Breast epithelium (tissue), 4 donors: ENCODE data around the gene CLSTN1. TPM values are rescaled to one million over a fixed set of nuclear protein-coding genes. Genes with fewer than 3 reads are reported as not detected.

ENCODE experiments used
- DNase-seq, 2 donors: peaks; one replicate each; pipeline ENCODE4 v3.0.0-alpha.2; 2019; ENCODE audit warnings: low spot score in 2 of 2
- H3K27ac ChIP-seq, 2 donors: fragments of 200-600 bp; sonication (generic) in 1 of 2; one replicate each; pipeline ENCODE4 v1.5.1; 2016 to 2019; ENCODE audit warnings: mild to moderate bottlenecking in 1 of 2
- H3K27me3 ChIP-seq, 2 donors: fragments of 200-600 bp; sonication (generic) in 1 of 2; one replicate each; pipeline versions ENCODE4 v1.5.1 to v1.6.0; 2017 to 2019; ENCODE audit warnings: control low read depth in 1 of 2, mild to moderate bottlenecking in 1 of 2
- H3K36me3 ChIP-seq: fragments of 200-600 bp; one replicate; pipeline ENCODE4 v1.5.1; 2019
- H3K4me1 ChIP-seq, 2 donors: fragments of 200-600 bp; sonication (generic); one replicate each; pipeline ENCODE4 v1.5.1; 2016 to 2019; ENCODE audit warnings: control low read depth in 1 of 2
- H3K4me3 ChIP-seq, 3 donors: fragments of 200-600 bp; sonication (generic); 1 replicate in 2 of 3; 2 replicates in 1 of 3; pipeline ENCODE4 v1.5.1; 2016 to 2019; ENCODE audit warnings: mild to moderate bottlenecking in 3 of 3, moderate library complexity in 2 of 3
- H3K9me3 ChIP-seq, 2 donors: fragments of 200-600 bp; sonication (generic) in 1 of 2; one replicate each; pipeline ENCODE4 v1.5.1; 2016 to 2019; ENCODE audit warnings: control low read depth in 1 of 2
- POLR2A ChIP-seq: fragments of 450-650 bp; IDR thresholded peaks from one replicate; pipeline ENCODE4 v1.6.1; 2016; ENCODE audit warnings: antibody characterized with exemption, mild to moderate bottlenecking, moderate library complexity
- POLR2AphosphoS5 ChIP-seq, 3 donors: sonication (generic); formaldehyde crosslinking; IDR thresholded peaks; one replicate each; pipeline ENCODE4 v1.6.1; 2017; ENCODE audit warnings: antibody characterized with exemption in 3 of 3
- intact Hi-C: fragments of 100-400 bp; cut with DNase I; formaldehyde crosslinking; loops from one replicate; pipeline ENCODE4 v1.15.1; 2023; ENCODE audit warnings: low total_unique reads
- total RNA-seq, 3 donors: library from RNA; depleted of rRNA; stranded (reverse); fragments of >200 nt; gene quantifications; one replicate each; pipeline ENCODE4 v1.1.0, GENCODE V29; 2016
- TF ChIP-seq, protein P1 (sequence below), 3 donors: fragments of 450-650 bp; IDR thresholded peaks; one replicate each; pipeline ENCODE4 v1.5.1; 2016 to 2017; ENCODE audit warnings: antibody characterized with exemption in 3 of 3, mild to moderate bottlenecking in 3 of 3, moderate library complexity in 3 of 3

CLSTN1 gene
- total RNA-seq, 3 donors from 2014 or later: 25.4 to 47.5 (median 42.3) TPM

DNA sequence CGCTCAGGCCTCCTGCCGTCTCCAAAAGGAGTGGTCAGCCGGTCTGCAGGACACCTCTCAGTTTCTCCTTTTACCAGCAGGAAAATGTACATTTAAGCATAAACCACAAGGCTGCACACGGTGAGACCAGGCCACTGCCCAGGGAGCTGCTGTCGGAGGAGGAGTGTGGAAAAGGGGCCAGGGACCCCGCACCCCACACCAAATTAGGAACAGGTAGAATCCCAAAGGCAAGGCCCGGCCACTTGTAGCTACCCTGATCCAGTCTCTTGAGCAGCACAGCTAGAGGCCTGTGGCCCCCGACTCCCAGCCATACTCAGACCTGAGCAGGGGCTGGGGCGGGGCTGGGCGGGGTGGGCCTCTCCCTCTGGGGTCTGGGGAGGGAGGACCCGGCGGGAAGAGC, 94.2 kb downstream of the CLSTN1 start:
- Histone ChIP-seq H3K4me1 (no peaks in the 10 kb centered on the region), H3K27me3 (no peaks in the 10 kb centered on the region), H3K9me3 (no peaks in the 10 kb centered on the region), H3K36me3 (peaks cover 15% of the 10 kb centered on the region), H3K27ac (no peak overlapping the region), H3K4me3 (no peak overlapping the region)
- no peak for DNase-seq
- intact Hi-C loops: no loop called here
- no peak for TF ChIP-seq POLR2AphosphoS5 (IDR thresholded peaks at IDR 0.05)
- no peak for TF ChIP-seq POLR2A
- TF ChIP-seq, protein P1, sequence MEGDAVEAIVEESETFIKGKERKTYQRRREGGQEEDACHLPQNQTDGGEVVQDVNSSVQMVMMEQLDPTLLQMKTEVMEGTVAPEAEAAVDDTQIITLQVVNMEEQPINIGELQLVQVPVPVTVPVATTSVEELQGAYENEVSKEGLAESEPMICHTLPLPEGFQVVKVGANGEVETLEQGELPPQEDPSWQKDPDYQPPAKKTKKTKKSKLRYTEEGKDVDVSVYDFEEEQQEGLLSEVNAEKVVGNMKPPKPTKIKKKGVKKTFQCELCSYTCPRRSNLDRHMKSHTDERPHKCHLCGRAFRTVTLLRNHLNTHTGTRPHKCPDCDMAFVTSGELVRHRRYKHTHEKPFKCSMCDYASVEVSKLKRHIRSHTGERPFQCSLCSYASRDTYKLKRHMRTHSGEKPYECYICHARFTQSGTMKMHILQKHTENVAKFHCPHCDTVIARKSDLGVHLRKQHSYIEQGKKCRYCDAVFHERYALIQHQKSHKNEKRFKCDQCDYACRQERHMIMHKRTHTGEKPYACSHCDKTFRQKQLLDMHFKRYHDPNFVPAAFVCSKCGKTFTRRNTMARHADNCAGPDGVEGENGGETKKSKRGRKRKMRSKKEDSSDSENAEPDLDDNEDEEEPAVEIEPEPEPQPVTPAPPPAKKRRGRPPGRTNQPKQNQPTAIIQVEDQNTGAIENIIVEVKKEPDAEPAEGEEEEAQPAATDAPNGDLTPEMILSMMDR (IDR thresholded peaks at IDR 0.05): no peak

DNA sequence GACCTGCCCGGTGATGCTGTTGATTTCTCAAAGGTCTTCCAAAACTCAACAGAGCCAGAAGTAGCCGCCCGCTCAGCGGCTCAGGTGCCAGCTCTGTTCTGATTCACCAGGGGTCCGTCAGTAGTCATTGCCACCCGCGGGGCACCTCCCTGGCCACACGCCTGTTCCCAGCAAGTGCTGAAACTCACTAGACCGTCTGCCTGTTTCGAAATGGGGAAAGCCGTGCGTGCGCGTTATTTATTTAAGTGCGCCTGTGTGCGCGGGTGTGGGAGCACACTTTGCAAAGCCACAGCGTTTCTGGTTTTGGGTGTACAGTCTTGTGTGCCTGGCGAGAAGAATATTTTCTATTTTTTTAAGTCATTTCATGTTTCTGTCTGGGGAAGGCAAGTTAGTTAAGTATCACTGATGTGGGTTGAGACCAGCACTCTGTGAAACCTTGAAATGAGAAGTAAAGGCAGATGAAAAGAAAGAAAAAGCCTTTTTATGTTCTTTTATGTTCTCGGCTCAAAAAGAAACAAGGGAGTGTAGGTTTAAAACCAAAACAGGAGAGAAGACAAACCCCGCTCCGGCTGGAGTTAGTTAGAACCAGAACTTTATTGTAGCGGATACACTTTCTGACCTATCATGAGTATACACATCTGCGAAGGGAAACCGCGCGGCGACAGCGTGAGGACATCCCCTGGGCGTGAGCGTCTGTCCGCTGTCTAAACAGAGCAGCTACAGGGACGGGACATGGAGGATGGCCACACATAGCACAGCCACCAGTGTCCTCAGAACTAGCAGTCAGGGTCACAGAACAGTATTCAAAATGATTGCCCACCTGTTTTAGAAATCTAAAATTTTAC, 95.1 kb downstream of the CLSTN1 start:
- H3K27ac ChIP-seq: no peak overlapping the region
- H3K4me1 ChIP-seq: no peaks in the 10 kb centered on the region
- no peaks in the 10 kb centered on the region for H3K27me3 ChIP-seq
- intact Hi-C loops: no loop called here
- TF ChIP-seq POLR2AphosphoS5 (IDR thresholded peaks at IDR 0.05): no peak
- no peak for TF ChIP-seq POLR2A
- TF ChIP-seq, protein P1 (IDR thresholded peaks at IDR 0.05): no peak
- no peak overlapping the region for H3K4me3 ChIP-seq
- peaks cover 15% of the 10 kb centered on the region for H3K36me3 ChIP-seq
- H3K9me3 ChIP-seq: peaks cover 0 to under 1% of the 10 kb centered on the region in 2 donors
- no peak for DNase-seq

DNA sequence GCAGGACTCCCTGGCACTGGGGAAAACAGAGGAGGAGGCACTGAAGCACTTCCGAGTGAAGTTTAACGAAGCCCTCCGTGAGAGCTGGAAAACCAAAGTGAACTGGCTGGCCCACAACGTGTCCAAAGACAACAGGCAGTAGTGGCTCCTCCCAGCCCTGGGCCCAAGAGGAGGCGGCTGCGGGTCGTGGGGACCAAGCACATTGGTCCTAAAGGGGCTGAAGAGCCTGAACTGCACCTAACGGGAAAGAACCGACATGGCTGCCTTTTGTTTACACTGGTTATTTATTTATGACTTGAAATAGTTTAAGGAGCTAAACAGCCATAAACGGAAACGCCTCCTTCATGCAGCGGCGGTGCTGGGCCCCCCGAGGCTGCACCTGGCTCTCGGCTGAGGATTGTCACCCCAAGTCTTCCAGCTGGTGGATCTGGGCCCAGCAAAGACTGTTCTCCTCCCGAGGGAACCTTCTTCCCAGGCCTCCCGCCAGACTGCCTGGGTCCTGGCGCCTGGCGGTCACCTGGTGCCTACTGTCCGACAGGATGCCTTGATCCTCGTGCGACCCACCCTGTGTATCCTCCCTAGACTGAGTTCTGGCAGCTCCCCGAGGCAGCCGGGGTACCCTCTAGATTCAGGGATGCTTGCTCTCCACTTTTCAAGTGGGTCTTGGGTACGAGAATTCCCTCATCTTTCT, 96.7 kb downstream of the CLSTN1 start:
- H3K36me3 ChIP-seq: peaks cover 5% of the 10 kb centered on the region
- peaks cover 0 to 7% of the 10 kb centered on the region in 2 donors for H3K9me3 ChIP-seq
- H3K4me1 ChIP-seq: no peaks in the 10 kb centered on the region
- intact Hi-C loops: loop anchor here (1.0 kb wide), 1 partner anchor 16 kb away; no protein-coding TSS in a partner anchor
- TF ChIP-seq POLR2A (no peak), POLR2AphosphoS5 (IDR thresholded peaks at IDR 0.05) (no peak)
- TF ChIP-seq, protein P1 (IDR thresholded peaks at IDR 0.05): no peak
- no peak overlapping the region for H3K27ac ChIP-seq
- DNase-seq: no peak
- no peak overlapping the region for H3K4me3 ChIP-seq
- H3K27me3 ChIP-seq: no peaks in the 10 kb centered on the region

DNA sequence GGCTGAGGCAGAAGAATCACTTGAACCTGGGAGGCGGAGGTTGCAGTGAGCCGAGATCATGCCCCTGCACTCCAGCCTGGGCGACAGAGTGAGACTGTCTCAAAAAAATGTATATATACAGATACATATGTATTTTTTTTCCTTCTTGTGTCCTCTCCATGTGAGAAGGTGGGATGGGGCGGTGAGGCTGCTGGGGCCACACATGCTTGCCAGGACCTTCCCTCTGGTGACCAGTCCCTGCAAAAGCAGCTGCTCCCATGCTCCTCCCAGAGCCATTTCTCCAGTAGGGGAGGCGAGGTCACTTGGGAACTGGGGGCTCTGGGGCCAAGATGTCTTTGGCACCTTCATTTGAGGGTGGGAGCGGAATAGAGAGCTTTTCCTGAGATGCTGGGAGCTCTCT, 97.4 kb downstream of the CLSTN1 start:
- no peak for TF ChIP-seq POLR2A
- TF ChIP-seq POLR2AphosphoS5 (IDR thresholded peaks at IDR 0.05): no peak
- TF ChIP-seq, protein P1 (IDR thresholded peaks at IDR 0.05): no peak
- no peak overlapping the region for H3K4me3 ChIP-seq
- DNase-seq: no peak
- H3K27ac ChIP-seq: no peak overlapping the region
- peaks cover 0 to 7% of the 10 kb centered on the region in 2 donors for H3K9me3 ChIP-seq
- peaks cover 2% of the 10 kb centered on the region for H3K36me3 ChIP-seq
- no peaks in the 10 kb centered on the region for H3K27me3 ChIP-seq
- no peaks in the 10 kb centered on the region for H3K4me1 ChIP-seq
- intact Hi-C loops: loop anchor here (1.0 kb wide), 1 partner anchor 15 kb away; no protein-coding TSS in a partner anchor
